DOHH2 (cell line): ENCODE measurements around the gene CALCR.

Experiments used
- H3F3A ChIP-seq: fragments of 200-600 bp; sonication (generic), shearing (Covaris generic); 2 replicates; pipeline ENCODE4 v1.6.0; 2016; ENCODE audit warnings: antibody characterized with exemption, mild to moderate bottlenecking; ENCODE audit not compliant: control insufficient read depth, insufficient read depth
- H3K27ac ChIP-seq: fragments of 200-600 bp; sonication (generic); 2 replicates; pipeline ENCODE4 v1.5.1; 2014; ENCODE audit warnings: low read depth, mild to moderate bottlenecking, low read length, moderate library complexity
- H3K27me3 ChIP-seq: fragments of 200-600 bp; sonication (generic); 2 replicates; pipeline ENCODE4 v1.6.1; 2014; ENCODE audit warnings: mild to moderate bottlenecking, low read length, mixed read lengths; ENCODE audit not compliant: control insufficient read depth
- H3K36me3 ChIP-seq: fragments of 200-600 bp; sonication (generic); 2 replicates; pipeline ENCODE4 v1.6.1; 2014; ENCODE audit warnings: mild to moderate bottlenecking, low read length, moderate library complexity, mixed read lengths; ENCODE audit not compliant: control insufficient read depth
- H3K4me1 ChIP-seq: fragments of 200-600 bp; sonication (generic); 2 replicates; pipeline ENCODE4 v1.6.1; 2014; ENCODE audit warnings: mild to moderate bottlenecking, low read length, mixed read lengths; ENCODE audit not compliant: control insufficient read depth
- H3K4me2 ChIP-seq: fragments of 200-600 bp; sonication (generic); 2 replicates; pipeline ENCODE4 v1.6.0; 2014; ENCODE audit warnings: mild to moderate bottlenecking, low read length, moderate library complexity
- H3K4me3 ChIP-seq: fragments of 200-600 bp; sonication (generic); 2 replicates; pipeline ENCODE4 v1.5.1; 2014; ENCODE audit warnings: mild to moderate bottlenecking, low read length, mixed read lengths
- H3K79me2 ChIP-seq: fragments of 200-600 bp; sonication (generic); 2 replicates; pipeline ENCODE4 v1.6.1; 2014; ENCODE audit warnings: mild to moderate bottlenecking, low read length, mixed read lengths; ENCODE audit not compliant: control insufficient read depth
- H3K9me2 ChIP-seq: fragments of 200-600 bp; sonication (generic); replicated peaks from 2 replicates; pipeline ENCODE4 v1.6.1; 2014; ENCODE audit warnings: mild to moderate bottlenecking, low read length, mixed read lengths; ENCODE audit not compliant: control insufficient read depth
- H3K9me3 ChIP-seq: fragments of 200-600 bp; sonication (generic); 2 replicates; pipeline ENCODE4 v1.6.1; 2014; ENCODE audit warnings: antibody characterized with exemption, low read length, mixed read lengths; ENCODE audit not compliant: control insufficient read depth, insufficient read depth
- H4K20me1 ChIP-seq: fragments of 200-600 bp; sonication (generic); 2 replicates; pipeline ENCODE4 v1.6.0; 2014; ENCODE audit warnings: low read depth, mild to moderate bottlenecking, antibody characterized with exemption, low read length, moderate library complexity; ENCODE audit not compliant: control insufficient read depth, insufficient read depth
- CTCF ChIP-seq: fragments of 200-600 bp; sonication (generic); IDR thresholded peaks from one replicate; pipeline ENCODE4 v1.5.1; 2014; ENCODE audit warnings: antibody characterized with exemption, mild to moderate bottlenecking, low read depth, low read length; ENCODE audit not compliant: poor library complexity, severe bottlenecking
- EZH2phosphoT487 ChIP-seq: fragments of 200-600 bp; sonication (generic); IDR thresholded peaks from 2 replicates; pipeline ENCODE4 v1.6.1; 2017; ENCODE audit warnings: borderline replicate concordance, mild to moderate bottlenecking, antibody characterized with exemption, low read length, moderate library complexity, mixed read lengths

The CALCR gene

GRCh38 chr7:93409324-93409723, 165.2 kb downstream of the CALCR start:
- Histone ChIP-seq H3K4me2 (no peak overlapping the region), H4K20me1 (no peaks in the 10 kb centered on the region), H3F3A (no peaks in the 10 kb centered on the region), H3K27ac (no peak overlapping the region), H3K36me3 (no peaks in the 10 kb centered on the region), H3K9me2 (no peaks in the 10 kb centered on the region), H3K4me3 (no peak overlapping the region), H3K9me3 (peaks cover 7% of the 10 kb centered on the region; the same call in 1 of the 2 replicates), H3K79me2 (no peaks in the 10 kb centered on the region), H3K4me1 (peaks cover 2% of the 10 kb centered on the region), H3K27me3 (no peaks in the 10 kb centered on the region)
- TF ChIP-seq CTCF (no peak), EZH2phosphoT487 (no peak)

- H3K4me2 ChIP-seq, result no peak overlapping the region
- no peaks in the 10 kb centered on the region for H3K9me2 ChIP-seq
- H3F3A ChIP-seq, result no peaks in the 10 kb centered on the region
- no peaks in the 10 kb centered on the region for H3K4me1 ChIP-seq
- peaks cover 7% of the 10 kb centered on the region; the same call in 1 of the 2 replicates for H3K9me3 ChIP-seq
- H3K27ac ChIP-seq, result no peak overlapping the region
- no peaks in the 10 kb centered on the region for H3K36me3 ChIP-seq
- H4K20me1 ChIP-seq, result no peaks in the 10 kb centered on the region
- no peaks in the 10 kb centered on the region for H3K27me3 ChIP-seq
- H3K79me2 ChIP-seq, result no peaks in the 10 kb centered on the region
- no peak for TF ChIP-seq CTCF
- no peak for TF ChIP-seq EZH2phosphoT487
- H3K4me3 ChIP-seq, result no peak overlapping the region
Observed at GRCh38 chr7:93407239-93407638, 167.3 kb downstream of the CALCR start.

- no peak for TF ChIP-seq CTCF
- TF ChIP-seq EZH2phosphoT487, result no peak
- H3K9me2 ChIP-seq, result no peaks in the 10 kb centered on the region
- H3K9me3 ChIP-seq, result peaks cover 7% of the 10 kb centered on the region; the same call in 1 of the 2 replicates
Observed at GRCh38 chr7:93402944-93403343, 171.6 kb downstream of the CALCR start.

More at GRCh38 chr7:93402944-93403343, 171.6 kb downstream of the CALCR start:
- H3K4me1 ChIP-seq, result no peaks in the 10 kb centered on the region
- H3K4me2 ChIP-seq, result no peak overlapping the region
- no peak overlapping the region for H3K27ac ChIP-seq
- no peaks in the 10 kb centered on the region for H3K36me3 ChIP-seq
- H4K20me1 ChIP-seq, result no peaks in the 10 kb centered on the region
- no peaks in the 10 kb centered on the region for H3K79me2 ChIP-seq
- no peak overlapping the region for H3K4me3 ChIP-seq
- no peaks in the 10 kb centered on the region for H3K27me3 ChIP-seq
- no peaks in the 10 kb centered on the region for H3F3A ChIP-seq
